ENCODE results near the gene ARHGEF12. TPM values are rescaled to one million over a fixed set of nuclear protein-coding genes. Genes with fewer than 3 reads are reported as not detected.

The ARHGEF12 gene
- total RNA-seq, 4 donors from 2014 or later: 52.9 to 77.3 (median 61.4) TPM

GRCh38 chr11:120358729-120359128 is 22.5 kb downstream of the ARHGEF12 start:
- ATAC-seq (no peak), DNase-seq (no peak)
- intact Hi-C loops (cut with DNase I; ENCODE audit: low total_unique reads) (no loop called here), in situ Hi-C loops (cut with MboI; ENCODE audit: low sequenced_read_pairs in 4 of 4) (no loop called here)
- Histone ChIP-seq H3K9me3 (no peaks in the 10 kb centered on the region), H3K4me3 (no peak overlapping the region), H3K27ac (no peak overlapping the region), H3K36me3 (no peaks in the 10 kb centered on the region), H3K4me1 (peaks cover 40 to 55% of the 10 kb centered on the region in 2 donors), H3K27me3 (no peaks in the 10 kb centered on the region)
- no peak for TF ChIP-seq CTCF (IDR thresholded peaks at IDR 0.05 in 4 of 5, conservative IDR thresholded peaks at IDR 0.05 in 1 of 5)
- TF ChIP-seq POLR2A (IDR thresholded peaks at IDR 0.05): no peak

- H3K4me3 ChIP-seq: no peak overlapping the region
- DNase-seq: no peak
- H3K36me3 ChIP-seq: no peaks in the 10 kb centered on the region
- no peak for TF ChIP-seq CTCF (IDR thresholded peaks at IDR 0.05 in 4 of 5, conservative IDR thresholded peaks at IDR 0.05 in 1 of 5)
- no peak for TF ChIP-seq POLR2A (IDR thresholded peaks at IDR 0.05)
- in situ Hi-C loops (cut with MboI; ENCODE audit: low sequenced_read_pairs in 4 of 4): no loop called here
- H3K4me1 ChIP-seq: peaks cover 38 to 41% of the 10 kb centered on the region in 2 donors
- no peaks in the 10 kb centered on the region for H3K9me3 ChIP-seq
- ATAC-seq: no peak
- H3K27me3 ChIP-seq: no peaks in the 10 kb centered on the region
- peak overlapping the region in 3 of 4 donors; percentile 6 to 39 (median 38) for H3K27ac ChIP-seq
- intact Hi-C loops (cut with DNase I; ENCODE audit: low total_unique reads): no loop called here
Observed at GRCh38 chr11:120363436-120363835, 27.2 kb downstream of the ARHGEF12 start.

GRCh38 chr11:120365512-120365911 is 29.3 kb downstream of the ARHGEF12 start:
- TF ChIP-seq CTCF (IDR thresholded peaks at IDR 0.05 in 4 of 5, conservative IDR thresholded peaks at IDR 0.05 in 1 of 5) (no peak), POLR2A (IDR thresholded peaks at IDR 0.05) (no peak)

GRCh38 chr11:120372296-120372695 is 36.1 kb downstream of the ARHGEF12 start:
- in situ Hi-C loops (cut with MboI; ENCODE audit: low sequenced_read_pairs in 4 of 4): no loop called here
- intact Hi-C loops (cut with DNase I; ENCODE audit: low total_unique reads): no loop called here
- H3K9me3 ChIP-seq: no peaks in the 10 kb centered on the region
- peak overlapping the region in 3 of 4 donors; percentile 3 to 38 (median 24) for H3K27ac ChIP-seq
- DNase-seq (no peak), ATAC-seq (no peak)
- H3K4me1 ChIP-seq: peaks cover 42 to 53% of the 10 kb centered on the region in 2 donors
- H3K4me3 ChIP-seq: no peak overlapping the region
- no peaks in the 10 kb centered on the region for H3K27me3 ChIP-seq
- no peak for TF ChIP-seq CTCF (IDR thresholded peaks at IDR 0.05 in 4 of 5, conservative IDR thresholded peaks at IDR 0.05 in 1 of 5)
- TF ChIP-seq POLR2A (IDR thresholded peaks at IDR 0.05): no peak
- H3K36me3 ChIP-seq: no peaks in the 10 kb centered on the region

More at GRCh38 chr11:120365512-120365911, 29.3 kb downstream of the ARHGEF12 start:
- no peaks in the 10 kb centered on the region for H3K27me3 ChIP-seq
- H3K4me3 ChIP-seq: no peak overlapping the region
- DNase-seq (no peak), ATAC-seq (no peak)
- H3K27ac ChIP-seq: no peak overlapping the region
- intact Hi-C loops (cut with DNase I; ENCODE audit: low total_unique reads): no loop called here
- no peaks in the 10 kb centered on the region for H3K36me3 ChIP-seq
- in situ Hi-C loops (cut with MboI; ENCODE audit: low sequenced_read_pairs in 4 of 4): no loop called here
- H3K4me1 ChIP-seq: peaks cover 39 to 40% of the 10 kb centered on the region in 2 donors
- no peaks in the 10 kb centered on the region for H3K9me3 ChIP-seq

GRCh38 chr11:120375076-120375475 is 38.9 kb downstream of the ARHGEF12 start:
- ATAC-seq: no peak
- H3K27ac ChIP-seq: peak overlapping the region; percentile 18 to 68 (median 26)
- no peak for TF ChIP-seq CTCF (IDR thresholded peaks at IDR 0.05 in 4 of 5, conservative IDR thresholded peaks at IDR 0.05 in 1 of 5)
- no peak for TF ChIP-seq POLR2A (IDR thresholded peaks at IDR 0.05)
- H3K36me3 ChIP-seq: no peaks in the 10 kb centered on the region
- in situ Hi-C loops (cut with MboI; ENCODE audit: low sequenced_read_pairs in 4 of 4): no loop called here
- no peak for DNase-seq
- no peak overlapping the region for H3K4me3 ChIP-seq
- H3K27me3 ChIP-seq: no peaks in the 10 kb centered on the region
- H3K4me1 ChIP-seq: peaks cover 50 to 52% of the 10 kb centered on the region in 2 donors
- no peaks in the 10 kb centered on the region for H3K9me3 ChIP-seq
- intact Hi-C loops (cut with DNase I; ENCODE audit: low total_unique reads): loop anchor here (2.0 kb wide), 1 partner anchor 16 kb away; no protein-coding TSS in a partner anchor
